NCI-H345 treated with DMSO at 0.1 percent for 48 hours (cell line): ENCODE measurements around the gene NOL3.

Source experiments
- DNase-seq: peaks from one replicate; lab custom pipeline; 2025; ENCODE audit not compliant: unreplicated experiment; lab: John Stamatoyannopoulos, UW

The NOL3 gene

GRCh38 chr16:67154578-67155294 is 15.6 kb upstream of the NOL3 start:
- DNase-seq: no peak

- no peak for DNase-seq
Measured at GRCh38 chr16:67155295-67156142, 14.8 kb upstream of the NOL3 start.

- DNase-seq: no peak
Measured at GRCh38 chr16:67156143-67156844, 14.0 kb upstream of the NOL3 start.

GRCh38 chr16:67157106-67157748 is 13.1 kb upstream of the NOL3 start:
- DNase-seq: no peak

- DNase-seq: no peak
Measured at GRCh38 chr16:67157892-67158635, 12.3 kb upstream of the NOL3 start.

GRCh38 chr16:67158637-67159600 is 11.4 kb upstream of the NOL3 start:
- no peak for DNase-seq

- DNase-seq: no peak
Measured at GRCh38 chr16:67161595-67162058, 8.7 kb upstream of the NOL3 start.

- no peak for DNase-seq
Measured at GRCh38 chr16:67162506-67163163, 7.7 kb upstream of the NOL3 start.

DNA sequence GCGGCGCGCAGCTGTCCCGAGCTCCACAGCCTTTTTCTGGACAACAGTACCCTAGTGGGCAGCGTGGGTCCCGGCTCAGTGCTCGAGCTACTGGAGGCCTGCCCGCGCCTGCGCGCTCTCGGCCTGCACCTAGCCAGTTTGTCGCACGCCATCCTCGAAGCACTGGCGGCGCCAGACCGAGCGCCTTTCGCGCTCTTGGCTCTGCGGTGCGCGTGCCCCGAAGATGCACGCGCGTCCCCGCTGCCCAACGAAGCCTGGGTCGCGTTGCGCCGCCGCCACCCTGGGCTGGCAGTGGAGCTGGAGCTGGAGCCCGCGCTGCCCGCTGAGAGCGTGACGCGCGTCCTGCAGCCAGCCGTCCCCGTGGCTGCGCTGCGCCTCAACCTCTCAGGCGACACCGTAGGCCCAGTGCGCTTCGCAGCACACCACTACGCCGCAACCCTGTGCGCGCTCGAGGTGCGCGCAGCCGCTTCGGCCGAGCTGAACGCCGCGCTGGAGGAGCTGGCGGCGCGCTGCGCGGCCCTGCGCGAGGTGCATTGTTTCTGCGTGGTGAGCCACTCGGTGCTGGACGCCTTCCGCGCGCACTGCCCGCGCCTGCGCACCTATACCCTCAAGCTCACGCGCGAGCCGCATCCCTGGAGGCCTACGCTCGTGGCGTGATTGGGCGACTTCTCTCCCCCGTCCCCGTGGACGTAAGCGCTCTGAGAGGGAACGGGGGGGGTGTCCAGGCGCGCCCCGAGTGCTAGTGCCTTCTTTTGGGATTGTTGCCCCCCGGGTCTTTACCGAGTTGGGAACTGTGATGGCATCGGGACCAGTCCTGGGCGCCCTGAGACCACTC is 7.0 kb upstream of the NOL3 start:
- peak; percentile 51 for DNase-seq

- no peak for DNase-seq
Measured at GRCh38 chr16:67163999-67164558, 6.3 kb upstream of the NOL3 start.

GRCh38 chr16:67164599-67165061 is 5.7 kb upstream of the NOL3 start, which contains the start of gene HSF4:
Gene HSF4, plus strand, starts transcription at chr16:67164745. Its CDS starts 67 bp downstream, at chr16:67164812.
- DNase-seq: no peak

DNA sequence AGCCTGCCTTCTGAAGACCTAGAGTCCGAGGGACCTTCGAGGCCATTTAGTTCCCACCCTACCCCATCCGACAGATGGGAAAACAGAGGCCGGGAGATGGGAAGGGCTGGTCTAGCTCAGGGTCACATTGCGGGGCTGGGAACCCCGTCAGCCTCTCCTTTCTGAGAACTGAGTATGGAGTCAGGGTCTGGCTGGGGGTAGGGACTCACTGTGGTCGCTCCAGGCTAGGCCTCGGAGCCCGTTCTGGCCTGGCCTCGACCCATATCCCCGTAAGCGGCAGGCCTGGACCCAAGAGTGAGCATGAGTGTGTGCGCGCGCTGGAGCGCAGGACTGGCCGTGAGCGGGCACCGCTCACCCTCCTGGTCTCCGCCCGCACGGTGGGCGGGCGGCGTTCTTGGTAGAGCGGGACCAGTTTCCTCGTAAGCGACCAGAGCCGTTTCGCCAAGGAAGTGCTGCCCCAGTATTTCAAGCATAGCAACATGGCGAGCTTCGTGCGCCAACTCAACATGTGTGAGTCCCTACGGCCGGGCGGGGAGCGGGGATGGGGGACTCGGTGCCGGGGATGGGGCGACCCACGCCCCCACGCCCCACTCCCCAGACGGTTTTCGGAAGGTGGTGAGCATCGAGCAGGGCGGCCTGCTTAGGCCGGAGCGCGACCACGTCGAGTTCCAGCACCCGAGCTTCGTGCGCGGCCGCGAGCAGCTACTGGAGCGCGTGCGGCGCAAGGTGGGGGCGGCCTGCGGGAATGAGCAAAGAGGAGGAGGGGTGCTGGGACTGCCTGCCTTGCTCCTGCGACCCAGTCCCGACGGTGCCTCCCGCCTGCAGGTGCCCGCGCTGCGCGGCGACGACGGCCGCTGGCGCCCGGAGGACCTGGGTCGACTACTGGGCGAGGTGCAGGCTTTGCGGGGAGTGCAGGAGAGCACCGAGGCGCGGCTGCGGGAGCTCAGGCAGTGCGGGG is 4.9 kb upstream of the NOL3 start:
- DNase-seq: no peak

- DNase-seq: no peak
Measured at GRCh38 chr16:67166110-67166547, 4.2 kb upstream of the NOL3 start.

DNA sequence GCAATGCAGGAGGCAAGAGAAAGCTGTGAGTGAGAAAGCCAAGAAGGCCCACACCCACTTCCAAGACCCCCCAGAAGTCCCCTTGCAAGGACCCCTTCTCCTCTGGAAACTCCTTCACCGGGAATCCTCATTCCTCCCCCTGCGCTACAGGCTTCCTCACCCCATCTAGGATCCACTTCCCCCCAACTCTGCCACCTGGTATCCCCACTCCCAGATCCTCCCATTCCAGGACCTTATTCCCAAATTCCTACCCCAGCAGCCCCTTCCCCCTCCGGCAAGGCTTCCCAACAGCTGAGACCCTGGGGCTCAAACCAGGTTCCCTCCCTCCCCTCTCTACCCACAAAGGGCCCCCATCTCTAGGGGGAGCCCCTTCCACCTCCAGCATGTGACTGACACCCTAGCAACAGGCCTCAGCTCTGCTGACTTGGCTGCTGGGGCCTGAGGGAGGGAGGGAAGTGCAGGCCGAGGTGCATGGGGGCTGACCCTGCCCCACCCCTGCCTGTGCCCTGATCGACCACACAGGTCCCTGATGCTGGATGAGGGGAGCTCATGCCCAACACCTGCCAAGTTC is 3.7 kb upstream of the NOL3 start:
- no peak for DNase-seq

DNA sequence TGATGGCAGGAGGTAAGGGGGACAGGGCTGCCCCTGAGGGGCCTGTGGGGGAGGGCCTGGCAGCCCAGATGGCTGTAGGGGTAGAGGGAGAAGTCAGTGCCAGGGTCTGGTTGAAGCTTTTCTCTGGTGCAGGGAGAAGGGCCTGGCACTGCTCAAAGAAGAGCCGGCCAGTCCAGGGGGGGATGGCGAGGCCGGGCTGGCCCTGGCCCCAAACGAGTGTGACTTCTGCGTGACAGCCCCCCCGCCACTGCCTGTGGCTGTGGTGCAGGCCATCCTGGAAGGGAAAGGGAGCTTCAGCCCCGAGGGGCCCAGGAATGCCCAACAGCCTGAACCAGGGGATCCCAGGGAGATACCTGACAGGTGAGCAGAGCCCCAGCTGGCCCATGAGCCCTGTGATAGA is 2.8 kb upstream of the NOL3 start:
- no peak for DNase-seq

DNA sequence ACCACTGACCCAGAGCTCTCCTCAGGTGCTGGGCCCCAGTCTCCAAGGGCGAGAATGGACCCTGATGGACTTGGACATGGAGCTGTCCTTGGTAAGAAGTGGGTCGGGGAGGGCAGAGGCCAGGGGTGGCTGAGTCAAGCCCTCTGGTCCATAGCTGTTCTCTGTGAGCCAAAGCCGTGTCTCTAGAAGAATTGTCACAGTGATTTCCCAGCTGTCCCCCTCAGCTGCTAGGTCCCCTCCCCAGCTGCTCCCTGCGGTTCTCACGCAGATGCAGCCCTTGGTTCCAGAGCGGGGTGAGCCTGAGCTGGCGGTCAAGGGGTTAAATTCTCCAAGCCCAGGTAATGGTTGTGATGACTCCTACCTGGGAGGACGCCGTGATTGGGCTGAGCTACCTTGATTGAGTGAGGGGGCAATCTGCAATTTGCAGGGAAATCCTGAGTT is 1.3 kb upstream of the NOL3 start:
- DNase-seq: no peak
